ENCODE data around the gene ADAMTS2. TPM values are rescaled to one million over a fixed set of nuclear protein-coding genes. Genes with fewer than 3 reads are reported as not detected.

ADAMTS2 gene
- total RNA-seq, 1 donor from 2014 or later = 18.8 TPM

DNA sequence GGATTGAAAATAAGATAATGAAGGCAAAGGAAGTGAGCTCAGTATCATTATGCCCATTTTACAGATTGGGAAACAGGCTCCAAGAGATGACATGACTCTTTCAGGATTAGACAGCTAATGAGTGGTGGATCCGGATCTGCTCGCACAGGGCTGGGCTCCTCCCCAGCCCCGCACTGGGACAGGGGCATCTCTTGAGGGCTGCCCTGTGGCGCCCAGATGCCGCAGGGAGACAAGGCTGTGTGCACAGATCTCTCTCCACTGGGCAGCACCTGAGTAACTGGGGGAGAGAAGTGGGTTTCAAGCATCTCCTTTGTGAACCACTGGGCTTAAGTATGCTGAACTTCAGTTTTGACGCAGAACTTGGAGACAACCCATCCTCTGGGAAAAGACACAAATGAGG is 43.9 kb downstream of the ADAMTS2 start:
- Histone ChIP-seq H4K20me1 (ENCODE audit: insufficient read depth, low read length) (no peaks in the 10 kb centered on the region), H3K4me2 (ENCODE audit: low read length) (no peak overlapping the region), H3K79me2 (ENCODE audit: insufficient read depth, low read length) (no peaks in the 10 kb centered on the region), H3K9me3 (ENCODE audit: insufficient read depth, low read depth, low read length) (no peaks in the 10 kb centered on the region), H3K27me3 (ENCODE audit: insufficient read depth, low read length) (no peaks in the 10 kb centered on the region), H3K27ac (ENCODE audit: low read depth, low read length) (no peak overlapping the region), H3K4me1 (ENCODE audit: insufficient read depth, low read length) (no peaks in the 10 kb centered on the region), H2AFZ (ENCODE audit: low read depth, low read length) (no peak overlapping the region), H3K36me3 (ENCODE audit: insufficient read depth, low read length) (no peaks in the 10 kb centered on the region), H3K9ac (ENCODE audit: low read length) (no peak overlapping the region), H3K4me3 (ENCODE audit: insufficient read depth, low read depth, low read length) (no peak overlapping the region)
- Mint-ChIP-seq H3K36me3 (ENCODE audit: low read depth, unreplicated experiment) (peaks cover 11% of the 10 kb centered on the region), H3K4me1 (ENCODE audit: low read depth, unreplicated experiment) (no peaks in the 10 kb centered on the region), H3K4me3 (ENCODE audit: unreplicated experiment) (no peak overlapping the region), H3K9me3 (ENCODE audit: unreplicated experiment) (peaks cover 31% of the 10 kb centered on the region), H3K27me3 (ENCODE audit: low read depth, unreplicated experiment) (peaks cover 3% of the 10 kb centered on the region), H3K27ac (ENCODE audit: unreplicated experiment) (no peak overlapping the region)
- no peak for TF ChIP-seq CTCF (IDR thresholded peaks at IDR 0.05; ENCODE audit: insufficient read depth, low read depth, low read length)
- TF ChIP-seq EZH2 (IDR thresholded peaks at IDR 0.05; ENCODE audit: insufficient read depth, low read length) = no peak
- FAIRE-seq = no peak
- no peak for DNase-seq (ENCODE audit: low read depth)

DNA sequence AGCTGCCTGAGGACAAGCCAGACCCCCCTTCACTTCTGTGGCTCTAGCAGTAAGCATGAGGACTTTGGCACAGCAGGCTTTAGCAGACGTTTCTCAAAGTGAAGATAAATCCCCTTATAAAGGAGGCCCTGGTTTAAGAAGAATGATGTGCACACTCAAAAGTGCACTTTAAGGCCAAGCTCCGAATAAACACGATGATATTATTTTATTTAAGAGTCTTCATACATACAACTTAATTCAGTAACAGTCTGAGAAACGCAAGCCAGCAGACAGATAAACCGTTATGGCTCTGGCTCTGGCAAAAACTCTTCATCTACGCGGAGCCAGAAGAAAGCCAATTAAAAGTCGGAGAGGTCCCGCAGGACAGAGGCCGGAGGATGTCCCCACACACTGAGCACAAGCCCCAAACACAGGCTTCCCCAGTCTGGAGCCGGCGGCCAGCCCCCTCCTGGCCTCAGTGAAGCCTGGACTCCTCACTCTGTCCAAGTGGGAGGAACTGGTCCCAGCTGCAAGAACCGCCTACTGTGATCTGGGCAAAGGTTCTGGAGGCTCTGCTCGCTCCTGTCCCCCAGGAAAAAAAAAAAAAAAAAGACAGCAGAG is 44.6 kb downstream of the ADAMTS2 start:
- no peak overlapping the region for H3K4me2 ChIP-seq (ENCODE audit: low read length)
- TF ChIP-seq CTCF (IDR thresholded peaks at IDR 0.05; ENCODE audit: insufficient read depth, low read depth, low read length) (no peak), EZH2 (IDR thresholded peaks at IDR 0.05; ENCODE audit: insufficient read depth, low read length) (no peak)
- Mint-ChIP-seq H3K36me3 (ENCODE audit: low read depth, unreplicated experiment) (peaks cover 7% of the 10 kb centered on the region), H3K27me3 (ENCODE audit: low read depth, unreplicated experiment) (peaks cover 6% of the 10 kb centered on the region), H3K4me1 (ENCODE audit: low read depth, unreplicated experiment) (no peaks in the 10 kb centered on the region), H3K9me3 (ENCODE audit: unreplicated experiment) (peaks cover 27% of the 10 kb centered on the region), H3K27ac (ENCODE audit: unreplicated experiment) (no peak overlapping the region), H3K4me3 (ENCODE audit: unreplicated experiment) (no peak overlapping the region)
- FAIRE-seq (no peak), DNase-seq (ENCODE audit: low read depth) (no peak)
- no peaks in the 10 kb centered on the region for H3K9me3 ChIP-seq (ENCODE audit: insufficient read depth, low read depth, low read length)
- H3K27ac ChIP-seq (ENCODE audit: low read depth, low read length) = no peak overlapping the region
- no peak overlapping the region for H3K4me3 ChIP-seq (ENCODE audit: insufficient read depth, low read depth, low read length)
- no peaks in the 10 kb centered on the region for H3K79me2 ChIP-seq (ENCODE audit: insufficient read depth, low read length)
- no peak overlapping the region for H2AFZ ChIP-seq (ENCODE audit: low read depth, low read length)
- no peak overlapping the region for H3K9ac ChIP-seq (ENCODE audit: low read length)
- H3K36me3 ChIP-seq (ENCODE audit: insufficient read depth, low read length) = no peaks in the 10 kb centered on the region
- no peaks in the 10 kb centered on the region for H4K20me1 ChIP-seq (ENCODE audit: insufficient read depth, low read length)
- no peaks in the 10 kb centered on the region for H3K4me1 ChIP-seq (ENCODE audit: insufficient read depth, low read length)
- no peaks in the 10 kb centered on the region for H3K27me3 ChIP-seq (ENCODE audit: insufficient read depth, low read length)

DNA sequence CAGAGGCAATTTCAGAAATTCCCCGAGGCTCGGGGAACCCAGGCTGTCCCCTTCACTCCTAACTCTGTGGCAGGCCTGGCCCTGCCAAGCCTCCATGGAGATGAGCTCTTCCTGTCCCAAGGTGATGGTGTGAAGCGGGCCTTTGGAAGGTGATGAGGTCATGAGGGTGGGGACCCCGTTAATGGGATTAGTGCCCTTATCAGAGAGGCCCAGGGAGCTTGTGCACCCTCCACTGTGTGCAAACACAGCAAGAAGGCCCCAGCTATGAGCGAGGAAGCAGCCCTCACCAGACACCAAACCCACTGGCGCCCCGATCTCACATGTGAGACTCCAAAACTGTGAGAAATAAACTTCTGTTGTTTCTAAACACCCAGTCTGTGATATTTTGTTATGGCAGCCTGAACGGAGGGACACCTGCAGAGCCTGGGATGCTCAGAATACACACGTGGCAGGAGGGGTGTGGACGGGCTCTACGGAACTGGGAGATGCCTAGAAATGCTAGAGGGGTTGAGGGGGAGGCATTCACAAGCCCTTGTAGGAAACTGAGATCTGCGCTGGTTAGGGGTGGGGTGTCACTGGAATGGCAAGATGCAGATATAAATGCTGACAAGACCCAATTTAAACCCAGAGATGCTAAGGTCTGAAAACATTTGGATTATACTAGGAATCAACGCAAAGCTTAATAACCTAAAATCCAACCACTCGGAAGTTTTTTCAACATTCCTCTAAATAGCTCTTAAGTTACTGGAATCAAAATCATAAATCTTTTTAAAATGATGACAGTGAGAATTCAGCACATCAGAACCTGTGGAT is 46.9 kb downstream of the ADAMTS2 start:
- Mint-ChIP-seq H3K27me3 (ENCODE audit: low read depth, unreplicated experiment) (peaks cover 7% of the 10 kb centered on the region), H3K36me3 (ENCODE audit: low read depth, unreplicated experiment) (peaks cover 3% of the 10 kb centered on the region), H3K4me1 (ENCODE audit: low read depth, unreplicated experiment) (no peaks in the 10 kb centered on the region), H3K9me3 (ENCODE audit: unreplicated experiment) (peaks cover 13% of the 10 kb centered on the region), H3K27ac (ENCODE audit: unreplicated experiment) (no peak overlapping the region), H3K4me3 (ENCODE audit: unreplicated experiment) (no peak overlapping the region)
- Histone ChIP-seq H3K9me3 (ENCODE audit: insufficient read depth, low read depth, low read length) (no peaks in the 10 kb centered on the region), H3K36me3 (ENCODE audit: insufficient read depth, low read length) (no peaks in the 10 kb centered on the region), H4K20me1 (ENCODE audit: insufficient read depth, low read length) (no peaks in the 10 kb centered on the region), H3K4me1 (ENCODE audit: insufficient read depth, low read length) (no peaks in the 10 kb centered on the region), H3K27me3 (ENCODE audit: insufficient read depth, low read length) (no peaks in the 10 kb centered on the region), H2AFZ (ENCODE audit: low read depth, low read length) (no peak overlapping the region), H3K79me2 (ENCODE audit: insufficient read depth, low read length) (no peaks in the 10 kb centered on the region), H3K4me2 (ENCODE audit: low read length) (no peak overlapping the region), H3K27ac (ENCODE audit: low read depth, low read length) (no peak overlapping the region), H3K4me3 (ENCODE audit: insufficient read depth, low read depth, low read length) (no peak overlapping the region), H3K9ac (ENCODE audit: low read length) (no peak overlapping the region)
- DNase-seq (ENCODE audit: low read depth) = no peak
- no peak for TF ChIP-seq EZH2 (IDR thresholded peaks at IDR 0.05; ENCODE audit: insufficient read depth, low read length)
- no peak for TF ChIP-seq CTCF (IDR thresholded peaks at IDR 0.05; ENCODE audit: insufficient read depth, low read depth, low read length)
- no peak for FAIRE-seq

All from astrocyte (in vitro differentiated cells and primary cell).